SU-DHL-6 (cell line): ENCODE results near the gene CMTM8.

Source experiments
- H2AFZ ChIP-seq: fragments of 200-600 bp; sonication (generic); 2 replicates; pipeline ENCODE4 v1.6.1; 2014; ENCODE audit warnings: low read depth, mild to moderate bottlenecking, moderate library complexity, mixed read lengths, antibody characterized with exemption, low read length; ENCODE audit not compliant: severe bottlenecking
- H3F3A ChIP-seq: fragments of 200-600 bp; shearing (Covaris generic); 2 replicates; pipeline ENCODE4 v1.6.0; 2016; ENCODE audit warnings: antibody characterized with exemption, mild to moderate bottlenecking; ENCODE audit not compliant: insufficient read depth
- H3K27ac ChIP-seq: fragments of 200-600 bp; sonication (generic); 2 replicates; pipeline ENCODE4 v1.5.1; 2016; ENCODE audit warnings: low read depth, mild to moderate bottlenecking, low read length, moderate library complexity, mixed read lengths
- H3K27me3 ChIP-seq: fragments of 200-600 bp; sonication (generic), shearing (Covaris generic); 2 replicates; pipeline ENCODE4 v1.6.0; 2014; ENCODE audit warnings: mild to moderate bottlenecking, low read length
- H3K36me3 ChIP-seq: fragments of 200-600 bp; sonication (generic); 2 replicates; pipeline ENCODE4 v1.6.1; 2014; ENCODE audit warnings: mild to moderate bottlenecking, low read length, mixed read lengths
- H3K4me2 ChIP-seq: fragments of 300-600, 200-600 bp; shearing (Covaris generic), sonication (generic); 2 replicates; pipeline ENCODE4 v1.6.0; 2014; ENCODE audit warnings: low read length, low read depth, mild to moderate bottlenecking; ENCODE audit not compliant: poor library complexity, severe bottlenecking
- H3K4me3 ChIP-seq: fragments of 200-600 bp; sonication (generic); 2 replicates; pipeline ENCODE4 v1.5.1; 2014; ENCODE audit warnings: antibody characterized with exemption, low read length, mild to moderate bottlenecking, mixed read lengths; ENCODE audit not compliant: insufficient read depth, poor library complexity, severe bottlenecking
- H3K79me2 ChIP-seq: fragments of 200-600 bp; sonication (generic); 2 replicates; pipeline ENCODE4 v1.6.1; 2014; ENCODE audit warnings: mild to moderate bottlenecking, low read length, moderate library complexity; ENCODE audit not compliant: insufficient read depth
- H3K9ac ChIP-seq: fragments of 200-600 bp; sonication (generic); 2 replicates; pipeline ENCODE4 v1.7.0; 2014; ENCODE audit warnings: mild to moderate bottlenecking, low read length
- H3K9me2 ChIP-seq: fragments of 200-600 bp; sonication (generic); replicated peaks from 2 replicates; pipeline ENCODE4 v1.6.1; 2014; ENCODE audit warnings: low read length; ENCODE audit not compliant: insufficient read depth
- H3K9me3 ChIP-seq: fragments of 200-600 bp; sonication (generic); 2 replicates; pipeline ENCODE4 v1.6.1; 2014; ENCODE audit warnings: low read length, mixed read lengths; ENCODE audit not compliant: insufficient read depth
- H4K20me1 ChIP-seq: fragments of 200-600 bp; sonication (generic); 2 replicates; pipeline ENCODE4 v1.6.1; 2014; ENCODE audit warnings: low read depth, mild to moderate bottlenecking, antibody characterized with exemption, low read length, moderate library complexity, mixed read lengths
- EZH2phosphoT487 ChIP-seq: fragments of 200-600 bp; sonication (generic), shearing (Covaris generic); conservative IDR thresholded peaks from 2 replicates; pipeline ENCODE4 v1.6.1; 2018; ENCODE audit warnings: mild to moderate bottlenecking, antibody characterized with exemption, low read length, moderate library complexity, mixed read lengths
- TF ChIP-seq, protein P1 (sequence below): fragments of 200-600 bp; sonication (generic); IDR thresholded peaks from one replicate; pipeline ENCODE4 v1.5.1; 2017; ENCODE audit warnings: antibody characterized with exemption, mild to moderate bottlenecking, low read length, moderate library complexity; ENCODE audit not compliant: insufficient read depth, poor library complexity, severe bottlenecking

Gene CMTM8

DNA sequence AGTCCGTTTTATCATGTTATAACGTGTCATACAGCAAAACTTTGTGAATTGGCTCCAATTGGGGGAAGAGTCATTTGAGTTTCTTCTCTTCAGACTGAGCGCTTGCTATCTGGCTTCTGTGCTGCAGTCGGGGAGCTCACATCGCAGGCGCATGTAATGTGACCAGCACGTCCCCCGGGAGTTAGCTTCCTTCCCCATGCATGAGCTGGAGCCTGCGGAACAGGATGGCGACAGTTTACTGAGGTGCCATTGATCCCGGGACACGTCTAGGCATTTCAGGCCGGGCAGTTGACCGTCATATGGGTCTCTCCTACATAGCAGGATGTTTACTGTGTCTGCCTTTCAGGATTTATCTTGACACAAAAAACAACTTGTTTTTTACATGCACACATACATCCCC is 44.8 kb downstream of the CMTM8 start:
- no peaks in the 10 kb centered on the region for H3K9me2 ChIP-seq
- H3K4me3 ChIP-seq: no peak overlapping the region
- H3K4me2 ChIP-seq: no peak overlapping the region
- H3K27ac ChIP-seq: no peak overlapping the region
- no peak overlapping the region for H3K9ac ChIP-seq
- TF ChIP-seq, protein P1, sequence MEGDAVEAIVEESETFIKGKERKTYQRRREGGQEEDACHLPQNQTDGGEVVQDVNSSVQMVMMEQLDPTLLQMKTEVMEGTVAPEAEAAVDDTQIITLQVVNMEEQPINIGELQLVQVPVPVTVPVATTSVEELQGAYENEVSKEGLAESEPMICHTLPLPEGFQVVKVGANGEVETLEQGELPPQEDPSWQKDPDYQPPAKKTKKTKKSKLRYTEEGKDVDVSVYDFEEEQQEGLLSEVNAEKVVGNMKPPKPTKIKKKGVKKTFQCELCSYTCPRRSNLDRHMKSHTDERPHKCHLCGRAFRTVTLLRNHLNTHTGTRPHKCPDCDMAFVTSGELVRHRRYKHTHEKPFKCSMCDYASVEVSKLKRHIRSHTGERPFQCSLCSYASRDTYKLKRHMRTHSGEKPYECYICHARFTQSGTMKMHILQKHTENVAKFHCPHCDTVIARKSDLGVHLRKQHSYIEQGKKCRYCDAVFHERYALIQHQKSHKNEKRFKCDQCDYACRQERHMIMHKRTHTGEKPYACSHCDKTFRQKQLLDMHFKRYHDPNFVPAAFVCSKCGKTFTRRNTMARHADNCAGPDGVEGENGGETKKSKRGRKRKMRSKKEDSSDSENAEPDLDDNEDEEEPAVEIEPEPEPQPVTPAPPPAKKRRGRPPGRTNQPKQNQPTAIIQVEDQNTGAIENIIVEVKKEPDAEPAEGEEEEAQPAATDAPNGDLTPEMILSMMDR: no peak
- TF ChIP-seq EZH2phosphoT487: no peak
- H3F3A ChIP-seq: no peaks in the 10 kb centered on the region
- no peaks in the 10 kb centered on the region for H3K36me3 ChIP-seq
- no peak overlapping the region for H2AFZ ChIP-seq
- H3K79me2 ChIP-seq: no peaks in the 10 kb centered on the region
- H3K9me3 ChIP-seq: no peaks in the 10 kb centered on the region
- H3K27me3 ChIP-seq: no peaks in the 10 kb centered on the region
- H4K20me1 ChIP-seq: no peaks in the 10 kb centered on the region; the same call in 1 of the 2 replicates

- H3K9me3 ChIP-seq: no peaks in the 10 kb centered on the region
- TF ChIP-seq, protein P1: no peak
- TF ChIP-seq EZH2phosphoT487: no peak
- H4K20me1 ChIP-seq: no peaks in the 10 kb centered on the region; the same call in 1 of the 2 replicates
- H3K27me3 ChIP-seq: no peaks in the 10 kb centered on the region
- no peaks in the 10 kb centered on the region for H3F3A ChIP-seq
- no peaks in the 10 kb centered on the region for H3K9me2 ChIP-seq
- H3K36me3 ChIP-seq: no peaks in the 10 kb centered on the region
- no peaks in the 10 kb centered on the region for H3K79me2 ChIP-seq
- no peak overlapping the region for H3K9ac ChIP-seq
- no peak overlapping the region for H2AFZ ChIP-seq
- no peak overlapping the region for H3K4me3 ChIP-seq
- no peak overlapping the region for H3K27ac ChIP-seq
- no peak overlapping the region for H3K4me2 ChIP-seq
Measured at GRCh38 chr3:32284443-32285212, 46.1 kb downstream of the CMTM8 start.

DNA sequence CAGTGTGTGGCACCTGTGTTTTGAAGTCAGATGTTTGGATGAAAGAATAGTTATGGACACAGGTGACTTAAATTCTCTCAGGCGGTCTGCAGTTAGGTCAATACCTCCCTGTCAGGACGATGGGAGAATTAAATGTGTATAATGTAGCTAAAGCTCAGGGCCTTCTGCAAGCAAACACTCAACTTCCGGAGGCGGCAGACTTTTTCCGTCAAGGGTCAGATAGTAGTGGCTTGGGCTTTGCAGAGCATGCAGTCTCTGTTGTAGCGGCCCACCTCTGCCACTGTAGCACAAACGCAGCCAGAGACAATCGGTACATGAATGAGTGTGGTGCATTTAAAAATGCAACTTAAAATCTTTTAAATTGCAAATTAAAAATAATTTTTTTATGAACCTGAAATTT is 47.4 kb downstream of the CMTM8 start:
- Histone ChIP-seq H3K9ac (no peak overlapping the region), H3K9me3 (no peaks in the 10 kb centered on the region), H3F3A (no peaks in the 10 kb centered on the region), H3K79me2 (no peaks in the 10 kb centered on the region), H2AFZ (no peak overlapping the region), H3K4me3 (no peak overlapping the region), H3K27ac (no peak overlapping the region), H3K4me2 (no peak overlapping the region), H3K9me2 (no peaks in the 10 kb centered on the region), H3K36me3 (no peaks in the 10 kb centered on the region), H4K20me1 (no peaks in the 10 kb centered on the region; the same call in 1 of the 2 replicates), H3K27me3 (no peaks in the 10 kb centered on the region)
- TF ChIP-seq EZH2phosphoT487: no peak
- TF ChIP-seq, protein P1: no peak
